AG04450 (cell line): ENCODE results near the gene ATP2B2. TPM values are rescaled to one million over a fixed set of nuclear protein-coding genes. Genes with fewer than 3 reads are reported as not detected.

Experiments used
- CTCF ChIA-PET: fragments of 300-600, 350-600 bp; formaldehyde crosslinking; extraction: SDS; loops from one replicate; lab custom pipeline; 2022; ENCODE audit warnings: antibody characterized with exemption, inconsistent platforms; lab: Charles Lee
- POLR2A ChIA-PET: fragments of 350-600 bp; formaldehyde crosslinking; extraction: SDS; loops from one replicate; lab custom pipeline; 2021; ENCODE audit warnings: antibody characterized with exemption, inconsistent platforms; lab: Yijun Ruan, JAX
- DNase-seq: peaks from one replicate; pipeline ENCODE4 v3.0.0-alpha.2; 2011; ENCODE audit warnings: low read depth, low spot score
- H3K27ac ChIP-seq: one replicate; pipeline ENCODE4 v1.5.1; 2012; ENCODE audit warnings: low read depth, low read length, control low read depth
- H3K27me3 ChIP-seq: one replicate; pipeline ENCODE4 v1.6.0; 2012; ENCODE audit warnings: low read length; ENCODE audit not compliant: control insufficient read depth, insufficient read depth
- H3K4me3 ChIP-seq: 2 replicates; pipeline ENCODE4 v1.5.1; 2011; ENCODE audit warnings: mild to moderate bottlenecking, low read depth, low read length, control low read depth
- H3K9me3 ChIP-seq: 2 replicates; pipeline ENCODE4 v1.5.1; 2012; ENCODE audit warnings: low read length; ENCODE audit not compliant: control insufficient read depth, insufficient read depth
- polyA plus RNA-seq: library from polyadenylated mRNA; depleted of rRNA; stranded (reverse); fragments of >200 nt; gene quantifications from 2 replicates; pipeline ENCODE4 v1.2.3, GENCODE V29; 2011
- TF ChIP-seq, protein P1 (sequence below): IDR thresholded peaks from 2 replicates; pipeline ENCODE4 v1.5.1; 2011; ENCODE audit warnings: low read depth, low read length, control low read depth, inconsistent platforms

The ATP2B2 gene
- polyA plus RNA-seq, 1 experiment = 0.01 TPM

DNA sequence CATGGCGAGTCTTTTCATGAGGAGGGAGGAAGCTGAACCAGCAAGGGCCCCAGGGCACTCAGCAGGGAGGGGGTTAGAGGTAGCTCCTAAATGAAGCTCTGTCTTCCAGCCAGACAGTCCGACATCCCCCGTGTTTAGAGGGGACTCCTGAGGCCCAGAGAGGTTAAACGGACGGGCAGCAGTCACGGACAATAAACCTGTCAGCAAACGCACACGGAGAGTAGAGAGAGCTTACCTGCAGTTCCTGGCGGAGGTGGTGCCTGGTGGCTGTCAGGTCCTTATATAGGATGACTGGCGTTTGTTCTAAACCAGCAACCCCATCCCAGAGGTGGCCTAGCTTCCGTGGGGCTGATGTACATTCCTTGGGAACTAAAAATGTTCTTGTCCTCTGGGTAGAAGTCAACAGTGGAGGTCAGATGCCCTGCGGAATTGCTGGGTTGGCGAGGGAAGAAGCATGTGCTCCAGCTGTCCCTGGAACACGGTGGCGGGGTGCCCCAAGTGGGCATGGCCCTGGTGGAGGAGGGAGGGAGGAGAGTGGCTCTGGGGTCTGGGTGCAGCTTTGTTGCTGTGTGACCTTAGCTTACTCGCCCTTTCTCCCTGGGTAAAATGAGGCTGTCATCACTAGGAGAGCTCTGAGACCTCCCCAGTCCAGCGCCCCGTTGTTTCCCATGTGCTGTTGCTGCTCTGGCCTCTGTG, 214.8 kb downstream of the ATP2B2 start:
- no peaks in the 10 kb centered on the region for H3K9me3 ChIP-seq
- ChIA-PET CTCF (interaction anchor here (0.6 kb wide), 1 partner anchor 25 kb away, joined by 4 read pairs; no protein-coding TSS in a partner anchor), POLR2A (no interaction called here)
- TF ChIP-seq, protein P1, sequence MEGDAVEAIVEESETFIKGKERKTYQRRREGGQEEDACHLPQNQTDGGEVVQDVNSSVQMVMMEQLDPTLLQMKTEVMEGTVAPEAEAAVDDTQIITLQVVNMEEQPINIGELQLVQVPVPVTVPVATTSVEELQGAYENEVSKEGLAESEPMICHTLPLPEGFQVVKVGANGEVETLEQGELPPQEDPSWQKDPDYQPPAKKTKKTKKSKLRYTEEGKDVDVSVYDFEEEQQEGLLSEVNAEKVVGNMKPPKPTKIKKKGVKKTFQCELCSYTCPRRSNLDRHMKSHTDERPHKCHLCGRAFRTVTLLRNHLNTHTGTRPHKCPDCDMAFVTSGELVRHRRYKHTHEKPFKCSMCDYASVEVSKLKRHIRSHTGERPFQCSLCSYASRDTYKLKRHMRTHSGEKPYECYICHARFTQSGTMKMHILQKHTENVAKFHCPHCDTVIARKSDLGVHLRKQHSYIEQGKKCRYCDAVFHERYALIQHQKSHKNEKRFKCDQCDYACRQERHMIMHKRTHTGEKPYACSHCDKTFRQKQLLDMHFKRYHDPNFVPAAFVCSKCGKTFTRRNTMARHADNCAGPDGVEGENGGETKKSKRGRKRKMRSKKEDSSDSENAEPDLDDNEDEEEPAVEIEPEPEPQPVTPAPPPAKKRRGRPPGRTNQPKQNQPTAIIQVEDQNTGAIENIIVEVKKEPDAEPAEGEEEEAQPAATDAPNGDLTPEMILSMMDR = no peak
- no peaks in the 10 kb centered on the region for H3K27me3 ChIP-seq
- DNase-seq = no peak
- no peak overlapping the region for H3K4me3 ChIP-seq
- H3K27ac ChIP-seq = no peak overlapping the region

DNA sequence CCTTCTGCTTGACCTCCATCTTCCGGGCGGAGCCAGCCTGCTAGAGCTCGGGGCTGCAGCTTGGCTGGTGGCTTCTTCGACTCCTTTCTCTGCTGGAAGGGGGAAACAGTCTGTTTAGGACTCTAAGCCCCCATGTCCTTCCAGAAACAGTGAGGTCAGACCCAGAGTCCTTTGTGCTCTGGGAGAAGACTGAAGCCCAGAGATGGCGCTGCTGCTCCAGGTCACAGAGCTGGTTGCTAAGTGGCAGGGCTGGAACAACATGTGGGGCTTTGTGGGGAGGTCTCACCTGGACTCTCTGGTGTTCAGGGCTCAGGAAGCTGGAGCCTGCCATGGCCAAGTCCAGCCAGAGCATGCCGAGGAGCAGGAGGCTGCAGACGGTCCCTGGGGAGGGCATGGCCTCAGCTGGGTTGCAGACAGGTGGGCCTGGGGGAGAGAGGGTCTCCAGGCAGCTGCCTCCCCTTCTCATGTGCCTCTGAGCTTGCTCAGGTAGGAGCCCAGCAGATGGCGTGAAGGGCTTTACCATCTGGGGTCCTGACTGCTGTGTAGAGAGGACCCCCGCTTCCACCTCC, 215.5 kb downstream of the ATP2B2 start:
- H3K27ac ChIP-seq = no peak overlapping the region
- DNase-seq = no peak
- ChIA-PET CTCF (interaction anchor here (0.6 kb wide), 2 partner anchors 8 to 14 kb away, joined by 3 to 6 read pairs; no protein-coding TSS in a partner anchor), POLR2A (no interaction called here)
- TF ChIP-seq, protein P1 = no peak
- no peaks in the 10 kb centered on the region for H3K9me3 ChIP-seq
- H3K4me3 ChIP-seq = no peak overlapping the region
- H3K27me3 ChIP-seq = no peaks in the 10 kb centered on the region

DNA sequence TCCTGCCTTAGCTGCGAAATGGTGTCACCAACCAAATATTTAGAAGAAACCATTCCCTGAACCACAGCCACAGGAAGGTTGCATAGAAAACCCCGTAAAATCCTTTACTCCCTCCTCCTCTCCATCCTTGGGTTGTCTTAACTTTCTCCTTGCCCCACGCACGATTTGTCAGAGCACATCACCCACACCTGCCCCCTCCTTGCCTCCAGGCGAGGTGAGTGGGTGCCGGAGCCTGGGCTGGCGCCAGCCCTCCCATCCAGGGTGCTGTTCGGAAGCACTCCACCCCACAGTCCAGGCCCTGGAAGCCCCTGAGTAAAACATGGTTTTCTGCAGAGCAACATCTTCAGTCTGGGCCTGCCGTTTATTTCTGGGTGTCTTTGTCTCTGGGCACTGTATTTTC, 216.3 kb downstream of the ATP2B2 start:
- Histone ChIP-seq H3K9me3 (no peaks in the 10 kb centered on the region), H3K27ac (no peak overlapping the region), H3K4me3 (no peak overlapping the region), H3K27me3 (no peaks in the 10 kb centered on the region)
- ChIA-PET POLR2A (no interaction called here), CTCF (no interaction called here)
- no peak for DNase-seq
- TF ChIP-seq, protein P1 = no peak

DNA sequence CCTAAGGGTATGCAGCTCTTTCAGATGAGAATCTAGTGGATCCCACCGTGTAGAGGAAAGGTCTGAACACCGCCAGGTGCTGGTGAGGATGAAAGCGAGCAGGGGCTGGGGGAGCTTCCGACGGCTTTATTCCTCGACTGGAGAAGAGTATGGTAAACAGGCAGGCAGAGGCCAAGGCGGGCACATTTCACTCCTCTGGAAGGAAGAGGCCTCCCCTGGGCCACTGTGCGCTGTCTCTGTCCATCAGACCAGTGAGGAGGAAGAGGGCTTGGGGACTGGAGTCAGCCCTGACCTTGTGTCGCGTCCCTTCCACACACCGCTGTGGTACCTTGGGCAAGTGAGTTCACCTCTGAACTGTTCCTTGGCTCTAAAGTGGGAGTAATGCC, 216.8 kb downstream of the ATP2B2 start:
- ChIA-PET POLR2A (no interaction called here), CTCF (interaction anchor here (0.8 kb wide), 1 partner anchor 342 kb away, joined by 4 read pairs; no protein-coding TSS in a partner anchor)
- Histone ChIP-seq H3K9me3 (no peaks in the 10 kb centered on the region), H3K27ac (no peak overlapping the region), H3K4me3 (no peak overlapping the region), H3K27me3 (no peaks in the 10 kb centered on the region)
- no peak for DNase-seq
- TF ChIP-seq, protein P1 = no peak

DNA sequence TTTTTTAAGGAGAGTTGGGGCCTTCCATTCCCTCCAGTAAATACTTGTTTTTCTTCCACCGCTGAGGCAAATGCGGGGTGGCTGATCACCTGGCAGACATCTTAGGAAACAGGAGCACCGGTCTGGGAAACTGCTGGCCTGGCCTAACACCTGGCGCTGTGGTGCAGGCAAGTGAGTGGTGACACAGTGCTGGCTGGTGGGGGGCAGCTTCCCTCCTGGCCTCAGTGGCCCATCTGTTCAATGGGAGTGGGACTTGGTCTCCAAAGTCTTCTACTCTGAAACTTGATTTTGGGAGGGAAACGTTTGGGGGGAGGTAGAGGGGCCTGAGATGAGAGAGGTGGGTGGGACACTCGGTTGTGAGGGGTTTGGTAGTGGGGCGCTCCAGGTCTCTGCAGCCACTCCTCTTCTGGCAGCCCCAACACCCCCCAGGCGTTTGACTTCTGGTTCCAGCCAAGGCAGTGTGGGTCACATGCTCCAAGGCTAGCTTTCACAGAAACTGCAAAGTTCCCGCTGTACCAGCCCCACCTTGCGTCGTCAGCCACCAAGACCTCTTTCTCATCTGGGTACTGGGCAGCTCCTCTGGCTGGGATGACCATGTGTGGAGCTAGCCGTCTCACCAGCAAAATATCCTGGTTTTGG, 217.3 kb downstream of the ATP2B2 start:
- Histone ChIP-seq H3K27ac (no peak overlapping the region), H3K4me3 (no peak overlapping the region), H3K9me3 (no peaks in the 10 kb centered on the region), H3K27me3 (no peaks in the 10 kb centered on the region)
- TF ChIP-seq, protein P1 = no peak
- DNase-seq = no peak
- ChIA-PET POLR2A (no interaction called here), CTCF (interaction anchor here (0.6 to 2.0 kb wide), 8 partner anchors 14 to 450 kb away, joined by 3 to 8 read pairs (median 4); no protein-coding TSS in a partner anchor)
